GM18951 (cell line): ENCODE measurements around the gene MAD1L1.

ENCODE experiments used
- POLR2A ChIP-seq: IDR thresholded peaks from 4 replicates; pipeline ENCODE4 v1.6.1; 2011; ENCODE audit warnings: mild to moderate bottlenecking; ENCODE audit not compliant: insufficient read length, insufficient read depth; ENCODE audit errors: extremely low read depth
- in situ Hi-C: fragments of 300-500 bp; cut with MboI; formaldehyde crosslinking; loops from one replicate; pipeline ENCODE4 v1.12.0; 2022; ENCODE audit warnings: low sequenced_read_pairs, mixed read lengths, inconsistent platforms; ENCODE audit not compliant: unreplicated experiment

MAD1L1 gene

DNA sequence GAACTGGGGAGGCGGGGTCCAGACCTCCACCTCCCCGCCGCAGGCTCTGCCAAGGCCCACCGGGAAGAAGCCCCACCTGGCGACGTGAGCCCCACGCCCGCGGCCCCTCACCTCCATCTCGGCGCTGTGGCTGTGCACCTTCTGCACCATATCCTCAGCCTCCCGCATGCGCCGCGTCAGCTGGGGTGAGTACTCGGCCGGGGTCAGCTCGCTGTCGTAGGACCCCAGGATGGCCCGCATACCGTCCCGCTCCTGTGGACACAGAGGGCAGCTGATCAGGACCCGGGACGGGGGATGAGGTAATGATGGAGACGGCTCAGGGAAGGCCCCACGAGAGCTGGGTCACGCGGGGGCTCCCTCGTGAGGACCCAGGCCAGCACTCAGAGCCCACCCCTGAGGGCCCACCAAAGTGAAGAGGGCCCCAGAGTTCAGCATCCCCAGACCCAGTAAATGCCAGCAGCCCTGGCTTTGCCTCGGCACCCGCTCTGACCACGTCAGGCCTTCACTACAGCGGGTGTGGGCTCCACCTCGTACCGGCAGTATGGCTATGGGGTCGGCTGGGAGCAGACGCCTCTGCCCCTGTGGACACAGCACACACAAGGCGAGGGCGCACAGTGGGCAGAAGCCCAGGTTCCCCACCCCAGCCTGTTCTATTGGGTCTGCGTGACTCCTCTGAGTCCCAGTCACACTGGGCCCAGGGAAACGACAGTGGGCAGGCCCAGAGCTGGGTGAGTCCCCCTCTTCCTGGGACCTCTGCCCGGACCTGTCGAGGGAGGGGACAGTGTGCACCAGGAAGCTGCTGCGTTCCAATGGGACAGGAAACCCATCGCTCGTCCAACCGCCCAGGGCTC lies 218.1 kb downstream of the MAD1L1 start:
- TF ChIP-seq POLR2A = no peak
- in situ Hi-C loops = no loop called here

DNA sequence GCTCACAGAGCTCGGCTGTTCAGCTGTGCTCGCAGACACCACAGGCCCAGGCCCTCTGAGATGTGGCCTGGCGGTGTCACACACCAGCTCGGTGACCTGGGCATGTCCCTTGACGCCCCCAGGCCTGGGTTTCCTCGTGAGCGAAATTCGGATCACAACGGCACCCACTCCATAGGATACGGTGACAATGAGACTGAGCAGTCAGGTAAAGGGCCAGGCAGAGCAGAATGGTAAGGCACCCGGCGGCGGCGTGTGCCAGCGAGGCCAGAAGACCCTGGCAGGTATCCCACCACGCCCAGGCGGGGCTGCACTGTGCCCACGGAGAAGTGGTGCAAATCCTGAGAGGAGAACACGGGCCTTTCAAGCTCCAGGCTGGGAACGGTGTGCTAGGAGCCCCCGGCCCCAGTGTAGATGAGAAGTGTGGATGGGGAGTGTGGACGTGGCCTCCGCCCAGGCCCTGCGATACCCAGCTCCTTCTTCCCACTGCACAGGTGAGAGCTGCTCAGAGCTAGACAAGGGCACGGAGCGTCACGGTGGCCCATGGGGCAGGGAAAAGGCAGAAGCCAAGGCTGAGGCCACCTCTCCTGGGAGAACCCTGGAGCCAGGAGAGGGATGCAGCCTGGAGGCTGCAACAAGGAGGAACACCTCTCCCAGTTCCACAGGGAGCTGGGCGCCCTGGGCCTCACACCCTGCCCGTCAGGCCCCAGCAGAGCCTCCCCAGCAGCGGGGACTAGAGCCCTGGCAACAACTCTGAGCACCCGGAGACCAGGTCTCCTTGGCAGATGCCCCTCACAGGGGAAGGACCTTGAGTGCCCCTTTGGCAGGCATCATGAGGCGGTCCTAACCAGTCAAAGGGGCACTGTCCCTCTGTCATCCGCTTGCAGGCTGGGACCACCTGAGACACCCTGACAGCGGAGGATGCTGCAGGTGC lies 219.1 kb downstream of the MAD1L1 start:
- no peak for TF ChIP-seq POLR2A
- in situ Hi-C loops = no loop called here

DNA sequence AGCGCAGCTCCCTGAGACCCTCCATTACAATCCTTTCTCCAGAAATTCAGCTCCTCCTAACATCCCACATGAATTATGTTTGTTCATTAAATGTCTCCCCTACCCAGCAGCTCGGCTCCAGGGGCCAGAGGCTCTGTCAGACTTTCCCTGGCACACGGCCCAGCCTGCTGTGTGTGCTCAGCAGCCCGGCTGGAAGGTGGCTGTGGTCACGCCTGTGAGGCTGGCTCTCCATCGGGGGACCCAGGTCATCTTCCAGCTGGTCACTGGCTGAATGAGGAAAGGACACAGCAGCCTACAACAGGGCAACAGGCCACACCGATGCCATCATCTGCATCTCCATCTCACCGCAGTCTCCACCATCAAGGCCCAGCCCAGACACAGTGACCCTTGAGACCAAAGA lies 219.8 kb downstream of the MAD1L1 start:
- in situ Hi-C loops = no loop called here
- no peak for TF ChIP-seq POLR2A

DNA sequence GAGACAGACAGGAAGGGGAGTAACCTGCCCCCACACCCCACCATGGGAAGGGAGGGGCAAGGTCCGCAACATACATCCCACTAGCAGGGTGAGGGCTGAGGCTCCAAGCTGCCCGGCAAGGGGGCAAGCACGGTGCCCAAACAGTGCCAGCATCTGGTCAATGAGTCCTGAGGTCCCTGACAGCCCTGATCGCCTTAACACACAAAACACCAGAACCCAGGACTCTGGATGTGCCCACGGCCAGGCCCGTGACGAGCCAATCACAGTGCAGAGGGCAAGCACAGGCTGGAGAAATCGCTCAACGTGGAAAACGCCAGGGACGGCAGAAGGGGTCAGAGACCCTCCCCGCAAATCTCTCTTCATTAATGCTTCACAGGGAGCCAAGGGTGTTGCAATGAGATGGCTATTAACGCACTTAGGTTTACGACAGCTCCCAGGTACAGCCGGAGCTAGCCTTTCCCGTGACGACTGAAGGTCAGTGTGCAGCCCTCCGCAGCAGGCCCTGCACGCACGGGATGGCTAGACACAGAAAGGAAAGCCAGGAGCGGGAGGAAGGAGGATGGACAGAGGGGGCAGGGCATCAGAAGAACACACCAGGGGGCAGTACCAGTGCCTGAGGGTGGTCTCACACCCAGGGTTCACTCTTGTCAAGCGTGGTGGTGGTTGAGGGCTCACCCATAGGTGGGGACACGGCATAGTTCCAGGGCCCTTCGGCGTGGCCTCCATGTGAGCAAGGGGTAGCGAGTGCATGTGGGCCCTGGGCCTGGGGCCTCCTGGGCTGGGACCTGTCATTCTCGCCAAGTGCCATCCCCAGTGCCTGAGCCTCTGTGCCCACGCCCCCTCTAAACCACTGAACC lies 220.5 kb downstream of the MAD1L1 start:
- TF ChIP-seq POLR2A = no peak
- in situ Hi-C loops = no loop called here

DNA sequence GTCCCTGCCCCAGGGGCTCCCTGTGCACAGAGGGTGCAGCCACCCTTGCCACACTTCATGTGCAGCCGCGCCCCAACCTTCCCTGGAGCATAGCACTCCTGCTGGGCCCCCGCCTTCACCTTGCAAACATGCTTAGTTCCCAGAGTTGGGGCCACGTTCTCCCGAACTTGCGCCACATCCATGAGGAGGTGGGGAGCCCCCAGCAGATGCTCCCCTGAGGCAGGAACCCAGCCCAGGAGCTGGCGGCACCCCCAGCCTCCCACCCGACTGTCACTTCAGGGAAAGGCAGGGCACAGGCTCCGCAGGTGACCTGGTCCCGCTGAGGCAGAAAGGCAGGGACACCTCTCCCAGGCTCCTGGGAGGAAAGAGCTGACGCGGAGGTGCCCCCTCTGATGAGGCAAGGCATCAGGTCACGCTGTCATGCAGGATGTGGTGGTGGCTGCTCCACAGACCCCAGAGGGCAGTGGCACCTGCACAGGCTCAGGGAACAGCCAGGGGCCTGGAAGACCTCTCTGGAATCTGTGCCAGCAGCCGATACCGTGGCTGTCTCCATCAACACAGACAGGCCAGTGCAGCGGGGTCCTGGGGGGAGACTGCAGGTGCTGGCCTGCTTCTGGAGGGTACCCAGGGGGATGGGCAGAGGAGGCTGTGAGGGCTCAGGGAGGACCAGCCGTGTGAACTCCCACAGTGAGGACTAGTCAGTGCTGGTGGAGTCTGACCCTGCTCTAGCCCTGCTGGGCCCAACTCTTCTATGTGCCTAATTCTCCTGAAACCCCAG lies 221.3 kb downstream of the MAD1L1 start:
- TF ChIP-seq POLR2A = no peak
- in situ Hi-C loops = no loop called here

- in situ Hi-C loops = no loop called here
- no peak for TF ChIP-seq POLR2A
Measured at GRCh38 chr7:2010551-2011265, 222.0 kb downstream of the MAD1L1 start.

- in situ Hi-C loops = no loop called here
- TF ChIP-seq POLR2A = no peak
Measured at GRCh38 chr7:2010101-2010500, 222.6 kb downstream of the MAD1L1 start.

DNA sequence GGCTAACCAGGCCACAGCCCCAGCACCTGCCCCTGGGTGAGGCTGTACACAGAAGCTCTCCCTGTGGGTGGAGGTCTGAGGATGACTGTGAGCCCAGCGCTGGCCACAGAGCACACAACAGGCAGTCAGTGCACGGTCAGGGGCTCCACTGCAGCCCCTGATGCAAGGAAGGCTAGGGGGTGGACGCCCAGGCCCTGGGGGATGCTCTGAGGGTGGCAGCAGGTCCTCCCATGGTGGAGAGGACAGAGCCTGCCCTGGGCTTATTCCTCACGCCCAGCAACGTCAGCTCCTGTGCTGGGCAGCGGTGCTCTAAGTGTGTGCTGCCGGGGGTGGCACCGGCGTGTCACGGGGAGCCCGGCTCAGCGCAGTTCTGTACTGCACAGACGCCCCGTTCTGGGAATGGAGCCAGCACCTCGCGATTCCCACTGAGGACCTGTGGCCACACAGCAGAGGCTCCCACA lies 223.2 kb downstream of the MAD1L1 start:
- in situ Hi-C loops = no loop called here
- TF ChIP-seq POLR2A = no peak

DNA sequence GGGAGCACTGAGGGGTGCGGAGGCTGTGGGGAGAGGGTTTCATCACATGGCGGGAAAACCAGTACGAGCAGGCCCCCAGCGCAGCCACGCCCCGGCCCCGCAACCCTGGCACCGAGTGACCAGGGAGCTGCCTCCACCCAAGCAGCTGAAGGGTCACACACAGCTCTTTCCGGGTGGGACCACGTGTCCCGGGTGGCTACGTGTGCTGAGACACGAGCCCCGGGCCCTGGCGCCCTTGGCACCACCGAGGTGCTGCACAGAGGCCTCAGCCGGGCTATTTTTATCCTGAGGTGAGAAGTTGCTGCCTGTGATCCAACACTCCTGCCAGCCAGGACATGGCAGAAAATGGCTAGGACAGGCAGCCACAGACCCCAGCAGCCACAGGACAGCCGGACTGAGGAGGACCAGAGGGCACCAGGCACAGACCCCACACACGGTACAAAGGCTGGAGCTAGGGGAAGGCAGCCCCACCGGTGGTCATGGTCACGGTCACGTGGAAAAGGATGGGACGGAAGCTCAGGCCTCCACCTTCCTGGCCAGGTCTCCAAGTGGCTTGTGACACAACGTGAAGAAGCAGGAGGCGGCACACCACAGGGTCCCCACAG lies 223.7 kb downstream of the MAD1L1 start:
- in situ Hi-C loops = no loop called here
- TF ChIP-seq POLR2A = no peak

- in situ Hi-C loops = no loop called here
- no peak for TF ChIP-seq POLR2A
Measured at GRCh38 chr7:2008101-2008935, 224.4 kb downstream of the MAD1L1 start.
